Activated T-helper 2 cell treated with anti-CD3 and anti-CD28 coated beads, Interferon-gamma antibody, Interleukin-2, Interleukin-4, amounts not matched to agents 10 μg/mL and 5 μg/mL and 100 μg/mL, durations not matched to agents 14 hours and 24 hours and 36 hours (primary cell): ENCODE results near the gene SORCS2. TPM values are rescaled to one million over a fixed set of nuclear protein-coding genes. Genes with fewer than 3 reads are reported as not detected.

Experiments used
- DNase-seq: peaks from one replicate; pipeline ENCODE4 v3.0.0; 2021; ENCODE audit warnings: low spot score
- H3K27ac Mint-ChIP-seq: one replicate; pipeline ENCODE4 v1.8.0; 2021; ENCODE audit warnings: mixed read lengths
- H3K27me3 Mint-ChIP-seq: one replicate; pipeline ENCODE4 v1.8.0; 2021; ENCODE audit warnings: low read depth, mixed read lengths
- H3K36me3 Mint-ChIP-seq: one replicate; pipeline ENCODE4 v1.8.0; 2021; ENCODE audit warnings: low read depth, mixed read lengths
- H3K4me1 Mint-ChIP-seq: one replicate; pipeline ENCODE4 v1.8.0; 2021; ENCODE audit warnings: low read depth, mixed read lengths
- H3K4me3 Mint-ChIP-seq: one replicate; pipeline ENCODE4 v1.8.0; 2021; ENCODE audit warnings: low read depth, mild to moderate bottlenecking, moderate library complexity, mixed read lengths
- H3K9me3 Mint-ChIP-seq: one replicate; pipeline ENCODE4 v1.8.0; 2021; ENCODE audit warnings: mixed read lengths
- intact Hi-C: fragments of 100-400 bp; cut with micrococcal nuclease; formaldehyde crosslinking; loops from one replicate; pipeline ENCODE4 v1.15.1; 2023
- total RNA-seq: library from RNA; stranded (reverse); gene quantifications from 2 replicates; pipeline ENCODE4 v1.2.3, GENCODE V29; 2022

Gene SORCS2
- total RNA-seq, 1 donor from 2014 or later: 0.02 TPM

DNA sequence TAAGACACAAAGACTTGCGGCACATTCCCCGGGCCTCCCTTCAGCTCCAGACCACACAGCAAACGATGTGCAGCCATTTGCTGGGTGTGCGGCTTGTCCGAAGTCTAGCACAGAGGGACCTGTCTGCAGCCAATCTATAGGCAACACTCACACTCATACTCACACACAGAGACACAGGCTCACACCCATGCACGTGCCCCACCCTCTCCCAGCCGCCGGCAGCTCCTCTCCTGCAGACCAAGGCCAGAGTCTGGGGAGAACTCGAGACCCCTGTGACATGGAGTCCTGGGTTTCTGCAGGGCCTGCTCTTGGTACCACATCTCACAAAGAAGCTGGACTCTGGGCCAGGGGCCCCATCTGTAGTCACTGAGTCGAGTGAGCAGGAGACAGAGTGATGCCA lies 487.8 kb downstream of the SORCS2 start:
- H3K36me3 Mint-ChIP-seq: no peaks in the 10 kb centered on the region
- no peaks in the 10 kb centered on the region for H3K4me1 Mint-ChIP-seq
- intact Hi-C loops: no loop called here
- no peaks in the 10 kb centered on the region for H3K27me3 Mint-ChIP-seq
- H3K27ac Mint-ChIP-seq: no peak overlapping the region
- no peak for DNase-seq
- H3K4me3 Mint-ChIP-seq: no peak overlapping the region
- no peaks in the 10 kb centered on the region for H3K9me3 Mint-ChIP-seq

DNA sequence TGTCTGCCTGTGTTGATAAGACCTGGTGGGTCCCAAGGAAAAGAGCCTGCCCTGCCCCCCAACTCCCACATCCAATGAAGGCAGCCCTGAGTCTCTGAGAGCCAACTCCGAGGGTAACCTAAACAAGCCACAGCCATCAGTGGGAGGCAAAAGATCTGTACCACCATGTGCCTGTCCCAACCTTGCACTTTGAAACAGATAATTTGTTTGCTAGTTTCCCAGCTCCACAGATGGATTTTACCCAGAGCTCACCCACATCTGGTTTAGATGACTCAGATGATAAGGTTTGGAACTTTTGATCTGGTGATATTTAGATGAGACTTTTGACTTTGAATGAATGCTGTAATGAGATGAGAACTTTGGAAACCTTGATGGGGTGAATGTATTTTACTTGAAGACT lies 488.4 kb downstream of the SORCS2 start:
- Mint-ChIP-seq H3K27me3 (no peaks in the 10 kb centered on the region), H3K4me3 (no peak overlapping the region), H3K27ac (no peak overlapping the region), H3K4me1 (no peaks in the 10 kb centered on the region), H3K36me3 (no peaks in the 10 kb centered on the region), H3K9me3 (no peaks in the 10 kb centered on the region)
- no peak for DNase-seq
- intact Hi-C loops: no loop called here

DNA sequence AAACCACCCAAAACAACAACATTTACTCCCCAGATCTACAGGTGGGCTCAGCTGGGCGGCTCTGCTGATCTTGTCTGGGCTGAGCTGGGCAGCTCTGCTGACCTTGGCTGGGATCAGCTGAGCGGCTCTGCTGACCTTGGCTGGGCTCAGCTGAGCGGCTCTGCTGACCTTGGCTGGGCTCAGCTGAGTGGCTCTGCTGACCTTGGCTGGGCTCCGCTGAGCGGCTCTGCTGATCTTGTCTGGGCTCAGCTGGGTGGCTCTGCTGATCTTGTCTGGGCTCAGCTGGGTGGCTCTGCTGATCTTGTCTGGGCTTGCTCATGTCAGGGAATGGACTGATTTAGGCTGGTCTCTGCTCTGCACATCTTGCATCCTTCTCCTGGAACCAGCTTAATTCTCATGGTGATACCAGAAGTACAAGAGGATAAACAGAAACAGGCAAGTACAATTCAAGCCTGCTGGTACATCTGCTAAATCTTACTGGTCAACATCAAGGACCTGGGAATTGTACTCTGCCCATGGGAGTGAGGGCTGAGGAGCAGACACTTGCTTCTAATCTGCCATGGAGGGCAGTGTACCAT lies 490.9 kb downstream of the SORCS2 start:
- Mint-ChIP-seq H3K27ac (no peak overlapping the region), H3K27me3 (no peaks in the 10 kb centered on the region), H3K36me3 (no peaks in the 10 kb centered on the region), H3K4me3 (no peak overlapping the region), H3K4me1 (no peaks in the 10 kb centered on the region), H3K9me3 (no peaks in the 10 kb centered on the region)
- intact Hi-C loops: no loop called here
- DNase-seq: no peak

DNA sequence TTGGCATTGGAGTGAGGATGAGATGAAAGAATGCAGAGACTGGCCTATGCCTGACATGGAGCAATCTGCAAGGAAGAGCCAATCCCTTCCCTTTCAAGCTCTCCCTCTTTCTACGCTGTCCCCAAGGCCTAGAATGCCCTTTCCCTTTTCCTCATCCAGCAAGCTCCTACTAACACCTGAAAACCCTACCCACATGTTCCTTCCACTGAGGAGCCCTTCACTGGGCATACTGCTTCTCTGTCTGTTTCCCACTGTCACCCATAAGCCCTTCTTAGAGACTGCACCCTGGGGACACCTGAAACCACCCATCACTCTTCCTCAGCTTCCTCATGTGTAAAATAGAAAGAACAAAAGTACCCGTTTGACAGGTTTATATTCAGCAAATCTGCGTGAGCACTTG lies 492.0 kb downstream of the SORCS2 start:
- H3K4me1 Mint-ChIP-seq: no peaks in the 10 kb centered on the region
- no peak overlapping the region for H3K4me3 Mint-ChIP-seq
- no peak overlapping the region for H3K27ac Mint-ChIP-seq
- no peak for DNase-seq
- intact Hi-C loops: no loop called here
- no peaks in the 10 kb centered on the region for H3K27me3 Mint-ChIP-seq
- no peaks in the 10 kb centered on the region for H3K36me3 Mint-ChIP-seq
- H3K9me3 Mint-ChIP-seq: no peaks in the 10 kb centered on the region

DNA sequence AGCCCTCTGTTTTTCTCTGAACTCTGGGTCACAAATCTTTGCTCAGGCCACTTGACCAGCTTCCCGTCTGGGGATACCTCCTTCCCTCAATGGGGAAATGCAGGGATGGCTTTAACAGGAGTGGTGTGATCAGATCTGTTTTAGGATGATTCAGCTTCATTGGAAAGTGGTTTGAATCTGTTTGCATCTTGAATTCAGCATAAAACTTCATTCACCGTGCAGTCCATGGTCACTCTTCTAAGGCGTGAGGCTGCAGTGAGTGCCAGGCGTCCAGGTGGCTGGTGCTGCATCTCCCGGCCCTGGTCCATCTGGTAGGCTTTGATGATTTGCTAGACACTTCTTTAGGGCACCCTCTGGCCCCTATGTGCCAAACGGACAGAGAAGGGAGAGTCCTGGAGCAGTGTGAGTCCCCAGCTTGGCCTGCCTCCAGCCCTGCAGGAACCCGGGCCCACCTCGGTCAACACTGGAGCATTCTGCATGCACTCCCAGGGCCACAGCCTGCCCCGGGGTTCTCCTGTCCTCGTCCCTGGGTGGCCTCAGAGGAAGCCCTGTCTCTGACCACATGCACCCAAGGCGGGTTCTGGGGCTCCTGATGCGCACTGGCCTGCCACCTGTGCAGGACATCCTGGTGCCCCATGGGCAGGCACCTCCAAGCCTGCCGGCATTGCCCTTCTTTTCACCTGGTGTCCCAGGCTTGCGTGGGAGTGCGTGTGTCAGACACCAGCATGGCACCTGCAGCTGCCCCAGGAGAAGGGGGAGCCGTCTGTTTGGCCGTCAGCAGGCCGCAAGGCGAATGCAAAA lies 493.9 kb downstream of the SORCS2 start:
- intact Hi-C loops: no loop called here
- no peak for DNase-seq
- no peaks in the 10 kb centered on the region for H3K9me3 Mint-ChIP-seq
- H3K4me3 Mint-ChIP-seq: no peak overlapping the region
- H3K27me3 Mint-ChIP-seq: no peaks in the 10 kb centered on the region
- no peaks in the 10 kb centered on the region for H3K36me3 Mint-ChIP-seq
- no peaks in the 10 kb centered on the region for H3K4me1 Mint-ChIP-seq
- no peak overlapping the region for H3K27ac Mint-ChIP-seq

DNA sequence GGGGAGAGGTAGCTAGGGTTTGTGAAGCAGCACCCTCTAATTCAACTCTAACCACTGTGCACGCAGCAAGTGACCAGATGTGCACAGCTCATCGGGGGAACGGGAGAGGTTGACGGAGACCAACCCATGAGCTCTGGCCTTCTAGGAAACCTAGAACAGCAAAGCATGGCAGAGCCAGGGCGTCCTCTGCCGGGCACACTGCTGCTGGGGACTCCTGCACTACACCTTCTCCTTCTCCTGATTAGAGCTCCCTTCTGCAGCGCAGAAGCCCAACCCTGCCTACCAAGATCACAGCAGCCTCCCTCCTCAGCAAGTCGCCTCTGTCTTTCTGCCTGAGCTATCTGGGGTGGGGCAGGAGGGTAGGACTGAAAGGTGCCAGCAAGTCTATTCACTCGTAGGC lies 494.7 kb downstream of the SORCS2 start:
- Mint-ChIP-seq H3K4me3 (no peak overlapping the region), H3K27me3 (no peaks in the 10 kb centered on the region), H3K4me1 (no peaks in the 10 kb centered on the region), H3K9me3 (no peaks in the 10 kb centered on the region), H3K36me3 (no peaks in the 10 kb centered on the region), H3K27ac (no peak overlapping the region)
- intact Hi-C loops: no loop called here
- DNase-seq: no peak

DNA sequence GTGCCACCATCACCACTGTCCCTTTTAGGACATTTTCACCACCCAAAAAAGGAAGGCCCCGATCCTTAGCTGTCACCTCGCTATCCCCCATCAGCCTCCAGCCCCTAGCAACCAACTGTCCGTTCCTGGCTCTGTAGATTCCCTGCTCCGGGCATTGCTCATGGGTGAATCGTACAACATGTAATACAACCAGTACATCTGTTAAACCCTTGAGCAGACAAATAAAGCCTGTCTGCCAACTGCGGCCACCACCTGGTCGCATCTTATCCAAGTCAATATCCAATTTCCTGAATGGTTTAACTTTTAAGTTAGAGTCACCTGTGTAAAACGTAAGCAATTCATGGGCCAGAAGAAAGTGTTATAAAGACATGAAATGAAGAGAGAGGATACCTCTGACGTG lies 495.5 kb downstream of the SORCS2 start:
- Mint-ChIP-seq H3K27ac (no peak overlapping the region), H3K4me1 (no peaks in the 10 kb centered on the region), H3K9me3 (no peaks in the 10 kb centered on the region), H3K4me3 (no peak overlapping the region), H3K36me3 (no peaks in the 10 kb centered on the region), H3K27me3 (no peaks in the 10 kb centered on the region)
- intact Hi-C loops: no loop called here
- DNase-seq: no peak

DNA sequence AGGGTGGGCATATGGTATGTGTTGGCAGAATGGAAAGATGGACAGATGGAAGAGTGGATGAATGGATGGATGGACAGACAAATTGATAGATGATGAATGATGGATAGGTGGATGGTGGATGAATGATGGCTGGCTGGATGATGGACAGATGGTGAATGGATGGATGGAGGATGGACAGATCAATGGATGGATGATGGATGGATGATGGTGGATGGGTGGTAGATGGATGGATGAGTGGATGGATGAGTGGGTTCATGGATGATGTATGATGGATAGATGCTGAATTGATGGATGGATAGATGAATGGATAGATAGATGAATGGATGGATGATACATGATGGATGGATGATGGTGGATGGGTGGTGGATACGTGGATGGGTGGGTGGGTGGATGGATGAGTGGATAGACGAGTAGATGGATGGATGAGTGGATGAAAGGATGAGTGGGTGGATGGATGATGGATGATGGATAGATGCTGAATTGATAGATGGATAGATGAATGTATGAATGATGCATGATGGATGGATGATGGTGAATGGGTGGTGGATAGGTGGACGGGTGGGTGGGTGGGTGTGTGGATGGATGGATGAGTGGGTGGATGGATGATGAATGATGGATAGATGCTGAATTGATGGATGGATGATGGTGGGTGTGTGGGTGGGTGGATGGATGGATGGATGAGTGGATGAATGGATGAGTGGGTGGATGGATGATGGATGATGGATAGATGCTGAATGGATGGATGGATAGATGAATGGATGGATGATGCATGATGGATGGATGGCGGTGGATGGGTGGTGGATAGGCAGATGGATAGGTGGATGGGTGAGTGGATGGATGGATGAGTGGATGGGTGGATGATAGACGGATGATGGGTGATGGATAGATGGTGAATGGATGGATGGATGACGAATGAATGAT lies 497.7 kb downstream of the SORCS2 start:
- intact Hi-C loops: no loop called here
- H3K27ac Mint-ChIP-seq: no peak overlapping the region
- no peak for DNase-seq
- no peaks in the 10 kb centered on the region for H3K4me1 Mint-ChIP-seq
- no peaks in the 10 kb centered on the region for H3K36me3 Mint-ChIP-seq
- no peaks in the 10 kb centered on the region for H3K9me3 Mint-ChIP-seq
- H3K4me3 Mint-ChIP-seq: no peak overlapping the region
- H3K27me3 Mint-ChIP-seq: no peaks in the 10 kb centered on the region

DNA sequence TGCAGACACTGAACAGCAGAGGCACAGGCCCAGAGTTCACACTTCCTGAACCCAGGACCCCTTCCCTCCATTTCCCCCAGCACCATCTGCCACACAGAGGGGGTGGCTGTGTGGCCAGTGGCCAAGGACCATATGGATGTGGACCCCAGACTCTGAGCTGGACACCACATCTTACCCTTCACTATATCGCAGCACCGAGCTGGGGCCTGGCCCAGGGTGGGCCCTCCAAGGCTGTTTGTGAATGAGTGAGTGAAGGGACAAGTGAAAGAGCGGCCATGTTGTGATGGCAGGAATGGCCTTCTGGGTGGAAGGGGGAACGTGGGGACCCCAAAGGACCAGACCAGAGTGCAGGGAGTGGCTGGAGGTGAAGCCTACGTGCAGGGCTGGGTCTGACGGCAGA lies 498.7 kb downstream of the SORCS2 start:
- no peak overlapping the region for H3K4me3 Mint-ChIP-seq
- no peak overlapping the region for H3K27ac Mint-ChIP-seq
- no peaks in the 10 kb centered on the region for H3K4me1 Mint-ChIP-seq
- DNase-seq: no peak
- no peaks in the 10 kb centered on the region for H3K9me3 Mint-ChIP-seq
- no peaks in the 10 kb centered on the region for H3K36me3 Mint-ChIP-seq
- intact Hi-C loops: no loop called here
- H3K27me3 Mint-ChIP-seq: no peaks in the 10 kb centered on the region

DNA sequence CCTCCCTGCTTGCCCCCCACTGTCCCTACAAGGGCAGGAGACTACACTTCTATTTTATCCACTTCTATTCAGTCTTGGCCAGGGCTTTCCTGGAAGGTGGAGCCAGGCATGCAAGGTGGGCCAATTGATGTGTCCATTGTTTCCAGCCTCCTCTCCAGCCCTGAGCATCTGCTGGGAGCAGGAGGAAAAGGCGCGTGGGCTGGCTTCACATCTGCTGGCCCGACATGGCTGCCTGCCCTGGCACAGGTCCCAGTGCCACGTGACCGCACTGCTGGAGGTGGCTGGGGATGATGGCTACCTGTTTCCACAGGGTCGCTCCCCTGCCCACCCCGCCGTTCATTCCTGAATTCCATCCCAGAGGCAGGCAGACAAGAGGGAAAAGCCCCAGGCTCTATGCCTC lies 499.6 kb downstream of the SORCS2 start:
- no peaks in the 10 kb centered on the region for H3K9me3 Mint-ChIP-seq
- intact Hi-C loops: no loop called here
- H3K27ac Mint-ChIP-seq: no peak overlapping the region
- no peaks in the 10 kb centered on the region for H3K4me1 Mint-ChIP-seq
- no peak overlapping the region for H3K4me3 Mint-ChIP-seq
- no peaks in the 10 kb centered on the region for H3K36me3 Mint-ChIP-seq
- no peak for DNase-seq
- H3K27me3 Mint-ChIP-seq: no peaks in the 10 kb centered on the region

DNA sequence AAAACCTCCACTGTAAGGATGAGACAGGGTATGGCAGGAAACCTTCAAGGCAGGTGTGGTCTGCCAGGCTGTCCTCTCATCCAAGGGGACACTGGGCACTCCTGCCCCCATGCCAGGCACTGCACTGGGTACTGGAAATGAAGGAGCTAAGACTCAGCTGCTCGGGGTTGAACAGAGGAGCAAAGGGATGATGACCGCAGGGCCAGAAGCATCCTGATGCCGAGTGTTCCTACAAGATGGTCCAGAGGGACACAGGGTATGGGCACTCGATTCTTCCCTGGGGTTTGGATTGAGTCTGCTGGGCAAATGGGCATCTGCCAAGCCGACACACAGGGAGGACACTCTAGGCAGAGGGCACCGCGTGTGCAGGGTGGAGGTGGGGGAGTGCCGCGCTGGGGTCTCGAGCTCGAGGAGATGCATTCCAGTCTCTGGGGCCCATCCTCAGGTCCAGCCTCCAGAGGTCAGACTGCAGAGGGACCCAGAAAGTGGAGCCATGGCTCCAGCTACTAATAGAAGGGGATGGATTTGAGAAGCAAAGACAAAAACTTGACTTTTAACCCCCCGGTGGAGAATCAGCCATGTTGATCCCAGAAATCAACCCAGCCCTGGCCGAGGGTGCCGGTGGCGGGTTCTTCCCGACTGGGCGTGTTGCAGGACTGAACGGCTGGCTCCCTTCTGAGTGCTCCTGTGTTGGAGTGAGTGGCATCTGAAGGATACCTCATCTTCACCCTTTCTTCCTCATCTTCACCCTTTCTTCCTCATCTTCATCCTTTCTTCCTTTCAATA lies 500.3 kb downstream of the SORCS2 start:
- Mint-ChIP-seq H3K4me3 (no peak overlapping the region), H3K9me3 (no peaks in the 10 kb centered on the region), H3K27ac (no peak overlapping the region), H3K27me3 (no peaks in the 10 kb centered on the region), H3K36me3 (no peaks in the 10 kb centered on the region), H3K4me1 (no peaks in the 10 kb centered on the region)
- no peak for DNase-seq
- intact Hi-C loops: no loop called here

DNA sequence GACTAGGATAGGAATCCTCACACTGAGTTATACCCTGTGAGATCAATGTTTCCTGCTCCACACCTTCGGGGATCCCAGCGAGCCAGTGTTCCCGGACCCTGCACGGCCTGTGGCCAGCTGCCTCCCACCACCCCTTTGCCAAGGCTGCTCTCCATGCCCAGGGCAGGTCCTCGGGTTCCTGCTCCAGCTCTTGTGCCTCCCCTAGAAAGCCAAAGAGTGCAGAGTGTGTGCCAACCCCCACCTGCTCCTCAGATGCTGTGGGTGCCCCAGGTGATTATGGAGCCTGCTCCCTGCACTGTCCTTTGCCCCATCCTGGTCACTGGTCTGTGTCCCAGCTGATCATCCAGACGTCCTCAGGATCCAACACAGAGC lies 500.9 kb downstream of the SORCS2 start:
- Mint-ChIP-seq H3K27ac (no peak overlapping the region), H3K4me1 (no peaks in the 10 kb centered on the region), H3K36me3 (no peaks in the 10 kb centered on the region), H3K9me3 (no peaks in the 10 kb centered on the region), H3K4me3 (no peak overlapping the region), H3K27me3 (no peaks in the 10 kb centered on the region)
- DNase-seq: no peak
- intact Hi-C loops: no loop called here
